AG10803 (cell line): Measurements from ENCODE around the gene CLN5.

ENCODE experiments used
- DNase-seq: peaks from one replicate; pipeline ENCODE4 v3.0.0; 2010; ENCODE audit warnings: low read depth
- H3K4me3 ChIP-seq: 2 replicates; pipeline ENCODE4 v1.5.1; 2011; ENCODE audit warnings: mild to moderate bottlenecking, low read length, control low read depth
- TF ChIP-seq, protein P1 (sequence below): conservative IDR thresholded peaks from 2 replicates; pipeline ENCODE4 v1.5.1; 2011; ENCODE audit warnings: mild to moderate bottlenecking, low read length, control low read depth, inconsistent platforms

The CLN5 gene

DNA sequence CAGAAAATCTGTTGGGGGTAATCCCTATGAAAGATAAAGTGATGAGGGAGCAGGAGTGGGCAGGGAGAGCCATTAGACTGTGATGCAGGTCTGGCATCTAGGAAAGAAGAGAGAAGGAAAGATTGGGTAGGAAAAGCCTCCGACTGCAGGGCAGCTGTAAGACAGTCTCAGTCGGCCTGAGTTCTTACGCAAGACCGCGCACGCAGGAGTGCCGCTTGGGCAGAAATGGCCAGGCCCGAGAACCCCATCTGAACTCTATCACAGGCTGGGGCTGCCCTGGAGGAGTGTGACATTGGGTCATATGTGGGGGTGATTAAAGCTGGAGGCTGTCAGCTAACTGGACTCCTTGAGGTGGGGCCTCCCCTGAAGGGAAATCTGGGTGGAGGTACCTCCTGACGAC, 49.0 kb downstream of the CLN5 start:
- no peak overlapping the region for H3K4me3 ChIP-seq
- DNase-seq, result no peak
- TF ChIP-seq, protein P1, sequence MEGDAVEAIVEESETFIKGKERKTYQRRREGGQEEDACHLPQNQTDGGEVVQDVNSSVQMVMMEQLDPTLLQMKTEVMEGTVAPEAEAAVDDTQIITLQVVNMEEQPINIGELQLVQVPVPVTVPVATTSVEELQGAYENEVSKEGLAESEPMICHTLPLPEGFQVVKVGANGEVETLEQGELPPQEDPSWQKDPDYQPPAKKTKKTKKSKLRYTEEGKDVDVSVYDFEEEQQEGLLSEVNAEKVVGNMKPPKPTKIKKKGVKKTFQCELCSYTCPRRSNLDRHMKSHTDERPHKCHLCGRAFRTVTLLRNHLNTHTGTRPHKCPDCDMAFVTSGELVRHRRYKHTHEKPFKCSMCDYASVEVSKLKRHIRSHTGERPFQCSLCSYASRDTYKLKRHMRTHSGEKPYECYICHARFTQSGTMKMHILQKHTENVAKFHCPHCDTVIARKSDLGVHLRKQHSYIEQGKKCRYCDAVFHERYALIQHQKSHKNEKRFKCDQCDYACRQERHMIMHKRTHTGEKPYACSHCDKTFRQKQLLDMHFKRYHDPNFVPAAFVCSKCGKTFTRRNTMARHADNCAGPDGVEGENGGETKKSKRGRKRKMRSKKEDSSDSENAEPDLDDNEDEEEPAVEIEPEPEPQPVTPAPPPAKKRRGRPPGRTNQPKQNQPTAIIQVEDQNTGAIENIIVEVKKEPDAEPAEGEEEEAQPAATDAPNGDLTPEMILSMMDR, result no peak

DNA sequence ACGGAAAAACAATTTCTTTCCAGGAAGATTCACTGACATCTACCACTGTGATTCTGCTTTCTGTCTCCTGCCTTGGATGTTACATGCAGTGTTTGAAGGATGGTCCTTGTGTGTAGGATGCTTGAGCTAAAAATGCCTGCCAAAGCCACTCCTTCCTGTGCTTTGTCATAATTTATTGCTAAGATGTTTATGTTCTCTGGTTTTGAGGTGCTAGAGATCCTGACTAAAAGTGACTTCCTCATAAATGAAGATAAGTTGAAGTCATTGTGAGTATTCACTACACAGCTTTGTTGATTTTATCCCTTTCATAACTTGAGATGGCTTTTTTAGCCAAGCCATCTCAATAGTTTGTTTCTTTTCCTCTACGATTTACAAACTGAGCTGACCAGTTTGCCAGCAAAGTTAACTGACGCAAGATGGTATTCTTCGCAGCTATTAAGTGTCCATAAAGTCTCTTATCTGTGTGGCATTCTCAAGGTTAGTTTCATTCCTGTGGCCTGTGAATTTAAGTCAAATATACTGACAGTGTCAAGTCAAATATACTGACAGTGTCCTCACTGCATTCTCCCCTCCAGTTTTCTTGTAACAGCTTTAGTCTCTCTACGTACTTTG, 50.8 kb downstream of the CLN5 start:
- no peak for DNase-seq
- TF ChIP-seq, protein P1, result no peak
- H3K4me3 ChIP-seq, result no peak overlapping the region

DNA sequence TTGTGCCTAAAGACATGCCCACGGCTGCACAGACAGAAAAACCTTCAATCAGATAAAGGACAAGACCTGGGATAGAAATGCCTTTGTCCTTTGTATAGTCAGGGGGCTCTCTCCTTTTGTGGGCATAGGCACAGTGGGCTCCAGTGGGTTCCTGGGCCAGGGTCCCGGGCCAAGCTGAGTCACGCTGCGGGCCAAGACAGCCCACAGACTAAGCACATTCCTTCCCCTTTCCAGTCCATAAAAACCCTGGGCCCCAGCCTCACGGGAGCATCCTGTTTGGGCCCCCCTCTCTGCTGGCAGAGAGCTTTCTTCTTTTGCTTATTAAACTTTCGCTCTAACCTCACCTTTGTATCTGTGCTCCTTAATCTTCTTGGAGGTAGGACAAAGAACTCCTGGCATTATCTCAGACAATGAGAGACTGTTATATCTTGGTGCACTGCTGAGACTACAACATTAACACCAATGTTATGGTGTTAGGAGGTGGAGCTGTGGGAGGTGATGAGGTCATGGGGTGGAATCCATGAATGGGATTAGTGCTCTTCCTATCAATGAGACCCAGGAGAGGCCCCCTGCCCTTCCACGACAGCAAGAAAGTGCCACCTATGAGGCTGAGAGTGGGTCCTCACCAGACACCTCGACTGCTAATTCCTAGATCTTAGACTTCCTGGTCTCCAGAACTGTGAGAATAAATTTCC, 55.9 kb downstream of the CLN5 start:
- no peak overlapping the region for H3K4me3 ChIP-seq
- no peak for DNase-seq
- TF ChIP-seq, protein P1, result no peak

DNA sequence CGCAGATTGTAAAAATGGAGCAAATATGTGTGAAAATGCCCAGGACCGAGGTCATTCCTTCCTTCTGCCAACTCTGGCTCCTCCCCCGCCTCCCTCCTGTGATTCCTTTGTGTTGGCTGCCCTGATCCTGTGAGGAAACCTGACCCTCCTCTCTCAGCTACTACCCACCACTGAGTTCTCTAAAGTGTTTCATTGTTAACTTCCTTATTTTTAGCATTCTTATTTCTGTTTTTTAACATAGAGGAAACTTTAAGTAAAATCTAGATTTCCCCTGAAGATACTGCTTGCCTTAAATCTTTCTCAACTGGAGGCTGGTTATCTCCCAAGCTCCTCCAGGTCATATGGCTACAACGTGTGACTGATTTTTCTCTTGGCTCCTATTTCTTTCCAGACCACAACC, 56.8 kb downstream of the CLN5 start:
- DNase-seq, result peak; percentile 15
- TF ChIP-seq, protein P1, result no peak
- H3K4me3 ChIP-seq, result no peak overlapping the region

DNA sequence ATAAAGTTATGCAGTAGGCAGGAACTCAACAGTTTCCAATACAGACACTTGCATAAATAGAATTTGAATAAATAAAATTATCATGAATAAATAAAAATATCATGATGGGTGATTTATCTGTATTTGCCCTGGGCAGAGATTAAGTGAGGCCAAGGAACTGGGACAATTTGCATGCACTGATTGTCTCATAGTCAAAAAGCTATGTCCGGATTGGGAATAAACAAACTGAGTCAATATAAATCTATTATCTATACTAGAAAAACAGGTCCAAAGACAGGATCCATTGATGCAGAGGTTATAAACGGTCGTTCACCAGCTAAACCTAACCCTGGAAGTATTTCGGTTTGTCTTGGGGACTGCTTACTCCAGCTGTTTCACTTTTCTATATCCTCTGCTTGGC, 61.3 kb downstream of the CLN5 start:
- DNase-seq, result no peak
- TF ChIP-seq, protein P1, result no peak

More for the DNA sequence above, 61.3 kb downstream of the CLN5 start:
- no peak overlapping the region for H3K4me3 ChIP-seq
